Subcutaneous adipose tissue (tissue), 4 donors: ENCODE measurements around the gene TDRD10. TPM values are rescaled to one million over a fixed set of nuclear protein-coding genes. Genes with fewer than 3 reads are reported as not detected.

Source experiments
- total RNA-seq, 4 donors: library from RNA; depleted of rRNA; stranded (reverse); fragments of >200 nt; gene quantifications; one replicate each; pipeline ENCODE4 v1.1.0, GENCODE V29; 2016
- TF ChIP-seq, protein P1 (sequence below): fragments of 450-650 bp; IDR thresholded peaks from one replicate; pipeline ENCODE4 v1.5.1; 2016; ENCODE audit warnings: low read depth, mild to moderate bottlenecking, control low read depth, antibody characterized with exemption, moderate library complexity

The TDRD10 gene, protein sequence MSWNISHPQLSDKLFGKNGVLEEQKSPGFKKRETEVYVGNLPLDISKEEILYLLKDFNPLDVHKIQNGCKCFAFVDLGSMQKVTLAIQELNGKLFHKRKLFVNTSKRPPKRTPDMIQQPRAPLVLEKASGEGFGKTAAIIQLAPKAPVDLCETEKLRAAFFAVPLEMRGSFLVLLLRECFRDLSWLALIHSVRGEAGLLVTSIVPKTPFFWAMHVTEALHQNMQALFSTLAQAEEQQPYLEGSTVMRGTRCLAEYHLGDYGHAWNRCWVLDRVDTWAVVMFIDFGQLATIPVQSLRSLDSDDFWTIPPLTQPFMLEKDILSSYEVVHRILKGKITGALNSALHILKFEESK
- total RNA-seq: 1 to 10 TPM; 3.7 to 9.0 (median 7.0) TPM

DNA sequence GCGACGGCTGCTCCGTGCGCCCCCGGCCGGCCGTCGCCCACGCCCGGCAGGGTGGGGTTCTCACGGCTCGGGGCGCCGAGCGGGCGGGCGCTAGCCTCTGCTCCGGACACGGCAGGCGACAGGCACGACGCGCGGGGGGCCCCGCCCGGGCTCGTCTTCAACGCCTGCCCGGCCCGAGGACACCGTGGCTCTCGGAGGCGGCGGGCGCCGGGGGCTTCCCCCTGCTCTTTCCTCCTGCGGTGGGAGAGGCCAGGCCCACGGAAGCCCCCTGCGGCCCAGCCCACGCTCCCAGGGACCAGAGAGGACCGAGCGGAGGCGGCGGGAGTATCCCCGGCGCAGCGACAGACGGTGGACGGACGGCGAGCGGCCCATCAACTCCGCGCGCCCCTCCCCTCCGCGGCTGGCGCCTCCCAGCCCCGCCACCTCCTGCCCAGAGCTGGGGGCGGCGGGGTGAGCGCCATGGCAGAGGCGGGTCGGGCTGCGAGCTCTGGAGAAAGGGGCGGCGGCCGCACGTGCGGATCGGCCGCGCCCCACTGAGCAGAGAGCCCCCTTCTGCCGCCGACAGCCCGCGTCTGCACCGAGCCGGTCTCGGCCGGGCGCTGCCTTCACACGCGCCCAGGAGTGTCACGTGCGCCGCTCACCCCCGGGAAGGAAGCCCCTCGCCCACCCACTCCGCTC lies at the start of gene TDRD10, which contains the start of gene SHE:
Gene TDRD10 (plus strand): TSS at position 154 of the 678 bp plus-strand sequence. CDS start 4,685 bp downstream, outside the sequence.
Gene SHE (minus strand): TSS at position 347 of the 678 bp plus-strand sequence. CDS start 386 bp downstream, outside the sequence.
- TF ChIP-seq, protein P1, sequence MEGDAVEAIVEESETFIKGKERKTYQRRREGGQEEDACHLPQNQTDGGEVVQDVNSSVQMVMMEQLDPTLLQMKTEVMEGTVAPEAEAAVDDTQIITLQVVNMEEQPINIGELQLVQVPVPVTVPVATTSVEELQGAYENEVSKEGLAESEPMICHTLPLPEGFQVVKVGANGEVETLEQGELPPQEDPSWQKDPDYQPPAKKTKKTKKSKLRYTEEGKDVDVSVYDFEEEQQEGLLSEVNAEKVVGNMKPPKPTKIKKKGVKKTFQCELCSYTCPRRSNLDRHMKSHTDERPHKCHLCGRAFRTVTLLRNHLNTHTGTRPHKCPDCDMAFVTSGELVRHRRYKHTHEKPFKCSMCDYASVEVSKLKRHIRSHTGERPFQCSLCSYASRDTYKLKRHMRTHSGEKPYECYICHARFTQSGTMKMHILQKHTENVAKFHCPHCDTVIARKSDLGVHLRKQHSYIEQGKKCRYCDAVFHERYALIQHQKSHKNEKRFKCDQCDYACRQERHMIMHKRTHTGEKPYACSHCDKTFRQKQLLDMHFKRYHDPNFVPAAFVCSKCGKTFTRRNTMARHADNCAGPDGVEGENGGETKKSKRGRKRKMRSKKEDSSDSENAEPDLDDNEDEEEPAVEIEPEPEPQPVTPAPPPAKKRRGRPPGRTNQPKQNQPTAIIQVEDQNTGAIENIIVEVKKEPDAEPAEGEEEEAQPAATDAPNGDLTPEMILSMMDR: no peak

DNA sequence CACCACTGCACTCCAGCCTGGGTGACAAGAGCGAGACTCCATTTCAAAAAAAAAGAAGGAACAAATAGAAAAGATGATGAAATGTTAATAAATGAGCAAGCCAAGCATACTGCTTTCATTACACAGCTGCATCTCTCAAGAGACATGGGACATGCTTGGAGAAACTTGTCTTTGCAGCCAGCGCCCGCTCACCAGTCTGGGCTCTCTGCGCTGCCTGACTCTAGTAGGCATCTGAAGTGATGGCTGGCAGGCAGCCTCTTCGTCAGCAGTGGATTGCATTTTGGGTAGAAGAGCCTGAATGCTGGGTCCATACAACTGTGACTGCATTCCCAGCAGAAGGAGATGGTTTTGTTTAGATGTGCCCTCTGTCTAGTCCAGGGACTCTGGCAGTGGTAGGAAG lies 48.9 kb upstream of the TDRD10 start:
- TF ChIP-seq, protein P1: no peak

DNA sequence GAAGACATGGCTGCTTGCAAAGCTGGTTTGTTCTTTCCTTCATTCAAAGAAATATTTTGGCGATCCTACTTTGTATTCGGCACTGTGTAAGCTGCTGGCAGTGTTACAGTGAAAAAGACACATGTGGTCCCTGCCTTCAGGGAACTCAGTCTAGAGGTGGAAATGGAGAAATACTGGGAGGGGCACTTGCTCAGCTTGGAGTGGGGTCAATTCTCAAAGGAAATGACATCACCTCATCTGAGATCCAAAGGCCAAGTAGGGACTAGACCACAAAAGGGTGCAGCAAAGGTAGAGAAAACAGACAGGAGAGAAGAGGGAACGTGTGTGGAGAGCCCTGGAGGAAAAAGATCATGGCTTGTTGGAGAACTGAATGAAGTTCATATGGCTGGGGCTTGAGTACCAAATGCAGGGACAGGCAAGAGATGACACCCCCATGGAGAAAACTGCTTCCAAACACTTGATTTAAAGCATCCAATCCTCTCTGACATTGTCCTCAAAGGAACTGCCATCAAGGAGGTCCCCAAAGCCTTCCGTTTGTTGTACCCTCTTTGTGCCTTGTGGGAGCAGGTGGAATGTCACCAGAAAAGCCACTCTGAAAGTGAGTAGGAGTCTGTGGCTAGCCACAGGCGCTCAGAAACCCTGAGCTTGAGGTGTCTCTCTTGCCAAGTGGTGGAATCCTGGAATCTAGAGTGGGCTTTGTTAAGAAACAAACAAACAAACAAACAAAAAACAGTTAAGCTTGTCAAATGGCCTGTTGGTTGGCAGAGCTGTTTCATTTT lies 48.3 kb upstream of the TDRD10 start:
- TF ChIP-seq, protein P1: no peak

DNA sequence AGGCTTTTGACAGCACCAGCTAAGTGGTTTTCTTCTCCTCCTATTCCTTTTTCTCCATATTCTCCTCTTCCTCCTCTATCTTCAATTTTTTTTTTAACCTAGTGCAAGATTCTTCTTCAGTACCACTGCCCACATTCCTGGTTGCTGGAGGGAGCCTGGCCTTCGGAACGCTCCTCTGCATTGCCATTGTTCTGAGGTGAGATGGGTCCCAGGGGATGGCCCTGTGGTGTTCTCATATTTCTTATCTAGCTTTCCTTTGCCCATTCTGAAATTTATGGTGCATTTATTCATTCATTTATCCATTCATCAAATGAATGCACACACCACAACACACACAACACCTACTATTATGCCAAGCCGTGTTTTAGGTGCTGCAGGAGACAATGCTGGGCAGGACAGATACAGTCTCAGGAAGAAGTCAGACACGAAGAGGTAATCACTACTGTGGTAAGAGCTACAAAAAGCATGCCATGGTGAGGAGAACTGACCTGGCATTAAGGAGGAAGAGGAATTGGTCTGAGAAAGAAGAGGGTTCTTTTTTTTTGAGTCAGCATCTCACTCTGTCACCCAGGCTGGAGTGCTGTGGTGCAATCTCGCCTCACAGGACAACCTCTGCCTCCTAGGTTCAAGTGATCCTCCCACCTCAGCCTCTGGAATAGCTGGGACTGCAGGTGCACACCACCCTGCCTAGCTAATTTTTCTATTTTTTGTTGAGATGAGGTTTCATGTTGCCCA lies 47.5 kb upstream of the TDRD10 start:
- TF ChIP-seq, protein P1: no peak

DNA sequence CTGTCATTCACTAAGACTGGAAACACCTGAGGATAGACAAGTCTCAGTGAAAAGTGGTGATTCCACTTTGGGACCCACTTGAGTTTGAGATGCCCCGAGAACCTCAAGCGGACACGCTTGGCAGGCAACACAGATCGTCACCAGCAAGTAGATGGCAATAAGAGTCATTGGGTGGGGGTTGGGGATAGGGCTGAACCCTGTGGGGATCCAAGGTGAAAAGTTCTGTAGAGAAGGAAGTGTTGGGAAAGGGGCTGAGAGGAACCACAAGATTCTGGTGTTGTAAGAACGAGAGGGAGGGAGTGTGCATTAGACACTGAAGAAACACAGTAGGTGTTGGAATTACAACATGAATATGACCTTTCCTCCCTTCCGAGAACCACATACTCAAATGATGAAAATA lies 45.4 kb upstream of the TDRD10 start:
- TF ChIP-seq, protein P1: no peak

DNA sequence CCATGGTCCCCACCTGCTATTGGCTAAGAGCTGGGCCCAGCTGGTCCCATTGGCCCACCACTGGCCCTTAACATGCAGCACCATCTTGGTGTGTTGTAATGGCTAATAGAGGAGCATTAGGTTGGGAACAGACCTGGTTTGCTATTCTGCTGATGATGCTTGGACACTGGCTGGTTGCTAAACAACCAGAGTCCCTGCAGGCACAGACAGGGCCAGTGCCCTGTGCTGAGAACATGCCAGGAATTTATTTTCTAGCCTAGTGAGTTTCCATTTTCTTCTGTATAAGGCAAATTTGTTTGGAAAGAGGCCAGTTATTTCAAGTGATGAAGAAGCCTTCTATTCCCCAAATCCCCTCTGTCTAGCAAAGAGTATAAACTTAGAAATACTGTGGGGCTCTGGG lies 42.9 kb upstream of the TDRD10 start:
- TF ChIP-seq, protein P1: no peak
